HepG2 (cell line): Measurements from ENCODE around the gene THRA. TPM values are rescaled to one million over a fixed set of nuclear protein-coding genes. Genes with fewer than 3 reads are reported as not detected.
A peak's percentile ranks its signal among the peaks of the same experiment; 100 is the strongest.

Source experiments
- BRD4 ChIP-seq: sonication (generic); formaldehyde crosslinking; IDR thresholded peaks from 2 replicates; pipeline ENCODE4 v1.4.0; 2020; ENCODE audit warnings: missing genetic modification reagents
- DNMT1 ChIP-seq: sonication (generic); formaldehyde crosslinking; IDR thresholded peaks from 2 replicates; pipeline ENCODE4 v1.5.1; 2020; ENCODE audit warnings: mild to moderate bottlenecking, missing genetic modification reagents
- GPN1 ChIP-seq: sonication (generic); formaldehyde crosslinking; IDR thresholded peaks from 2 replicates; pipeline ENCODE4 v1.5.1; 2020; ENCODE audit warnings: missing genetic modification reagents, borderline replicate concordance
- MED8 ChIP-seq: sonication (generic); formaldehyde crosslinking; IDR thresholded peaks from 2 replicates; pipeline ENCODE4 v1.8.1; 2023; ENCODE audit warnings: mild to moderate bottlenecking, missing genetic modification reagents; ENCODE audit not compliant: insufficient replicate concordance
- POLR2A ChIP-seq, 2 experiments: IDR thresholded peaks; 2 replicates each; pipeline ENCODE4 v1.6.1; 2011; ENCODE audit warnings: low read depth in 2 of 2, low read length in 2 of 2, mild to moderate bottlenecking in 1 of 2, moderate library complexity in 1 of 2; ENCODE audit not compliant: insufficient read depth in 1 of 2
- SIX1 ChIP-seq: sonication (generic); formaldehyde crosslinking; IDR thresholded peaks from 2 replicates; pipeline ENCODE4 v1.4.0; 2020; ENCODE audit warnings: missing genetic modification reagents, borderline replicate concordance
- SOX13 ChIP-seq, 3 experiments: fragments of 450-650 bp in 1 of 3; sonication (generic) in 1 of 3; formaldehyde crosslinking in 1 of 3; IDR thresholded peaks in 2 of 3; conservative IDR thresholded peaks in 1 of 3; 2 replicates each; pipeline versions ENCODE4 v1.5.0 to v1.6.1; 2016 to 2020; ENCODE audit warnings: antibody characterized with exemption in 1 of 3, mild to moderate bottlenecking in 1 of 3, missing compliant biosample characterization in 1 of 3, missing genetic modification reagents in 1 of 3, moderate library complexity in 1 of 3
- ZNF20 ChIP-seq: sonication (generic); formaldehyde crosslinking; IDR thresholded peaks from 2 replicates; pipeline ENCODE4 v1.4.0; 2020; ENCODE audit warnings: mild to moderate bottlenecking, moderate library complexity, missing genetic modification reagents
- ZNF367 ChIP-seq: sonication (generic); formaldehyde crosslinking; IDR thresholded peaks from 2 replicates; pipeline ENCODE4 v1.4.0; 2020; ENCODE audit warnings: missing genetic modification reagents, borderline replicate concordance
- ZNF383 ChIP-seq: sonication (generic); formaldehyde crosslinking; IDR thresholded peaks from 2 replicates; pipeline ENCODE4 v1.4.0; 2020; ENCODE audit warnings: missing genetic modification reagents, mild to moderate bottlenecking, borderline replicate concordance
- polyA plus RNA-seq, 8 experiments: library from polyadenylated mRNA; depleted of rRNA in 3 of 8; stranded (reverse) in 7 of 8; unstranded in 1 of 8; fragments of >200 nt; fragmentation: Illumina TruSeq in 4 of 8; extraction: Trizol in 4 of 8; gene quantifications; 2 replicates each; pipeline versions ENCODE4 v1.2.1 to v1.2.3, GENCODE V29; 2011 to 2016; ENCODE audit warnings: low read depth in 4 of 8, missing spikeins in 1 of 8, mixed read lengths in 1 of 8; ENCODE audit not compliant: insufficient read depth in 1 of 8
- total RNA-seq, 5 experiments: library from RNA; depleted of rRNA; stranded (reverse); fragments of >200 nt; fragmentation: Illumina TruSeq; extraction: Trizol; gene quantifications; 2 replicates each; pipeline ENCODE4 v1.2.3, GENCODE V29; 2016; ENCODE audit warnings: low read depth in 1 of 5
- TF ChIP-seq, protein P1 (sequence below): sonication (generic); formaldehyde crosslinking; IDR thresholded peaks from 2 replicates; pipeline ENCODE4 v1.9.0; 2022; ENCODE audit warnings: low read depth, missing genetic modification reagents
- TF ChIP-seq, protein P2 (sequence below): sonication (generic); formaldehyde crosslinking; conservative IDR thresholded peaks from 2 replicates; pipeline ENCODE4 v1.4.0; 2020; ENCODE audit warnings: missing genetic modification reagents
- TF ChIP-seq, protein P3 (sequence below), 2 experiments: IDR thresholded peaks; 2 replicates each; pipeline ENCODE4 v1.6.1; 2011 to 2012; ENCODE audit warnings: low read length in 2 of 2, borderline replicate concordance in 1 of 2, low read depth in 1 of 2, mild to moderate bottlenecking in 1 of 2, moderate library complexity in 1 of 2
- TF ChIP-seq, protein P4 (sequence below): IDR thresholded peaks from 2 replicates; pipeline ENCODE4 v1.6.1; 2018; ENCODE audit warnings: missing genetic modification reagents
- TF ChIP-seq, protein P5 (sequence below), 2 experiments: sonication (generic) in 1 of 2; formaldehyde crosslinking in 1 of 2; IDR thresholded peaks; 2 replicates each; pipeline versions ENCODE4 v1.5.1 to v1.6.1; 2011 to 2020; ENCODE audit warnings: borderline replicate concordance in 1 of 2, low read depth in 1 of 2, low read length in 1 of 2, mild to moderate bottlenecking in 1 of 2, missing genetic modification reagents in 1 of 2, moderate library complexity in 1 of 2

Gene THRA
- total and polyA plus RNA-seq, 2 of the 13 experiments (the other 11 are each of a cell fraction or from before 2014, with no cell fraction given), result 8.0 to 9.9 TPM

DNA sequence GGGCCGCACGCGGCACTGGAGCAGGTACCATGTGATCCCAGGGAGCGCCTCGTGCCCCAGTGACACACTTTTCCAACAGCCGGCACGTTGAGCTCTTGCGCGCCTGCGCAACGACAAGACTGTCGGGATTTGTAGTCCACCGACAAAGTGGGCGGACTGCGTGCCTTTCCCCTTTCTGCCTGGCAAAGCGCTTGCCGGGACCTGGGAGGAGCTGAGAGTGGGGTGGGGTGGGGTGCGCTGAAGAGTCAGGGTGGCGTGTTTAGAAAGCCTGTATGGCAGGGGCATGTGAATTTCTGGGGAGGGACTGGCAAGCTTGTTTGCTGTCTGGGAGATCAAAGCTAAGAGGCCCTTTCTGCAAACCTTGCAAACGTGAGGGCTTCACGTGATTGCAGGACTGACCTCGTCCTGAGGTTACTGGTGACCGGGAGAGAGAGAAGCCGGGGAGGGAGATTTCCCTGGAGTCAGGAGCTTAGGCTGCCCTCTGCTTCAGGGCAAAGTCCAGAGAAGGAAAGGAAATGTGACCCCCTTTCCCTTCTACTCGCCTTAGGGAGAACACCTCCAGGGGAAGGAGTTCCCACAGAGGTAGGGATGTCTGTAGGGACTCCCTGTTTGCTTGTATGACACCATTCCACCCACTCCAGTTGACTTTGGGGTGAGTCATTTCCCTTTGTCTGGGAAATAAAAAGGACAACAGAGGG, 38.1 kb downstream of the THRA start (continued):
- TF ChIP-seq ZNF20 (CRISPR knock-in tag) (no peak), ZNF367 (CRISPR knock-in tag) (peak; percentile 87; the same call in 1 of the 2 replicates), POLR2A (IDR thresholded peaks at IDR 0.05; ENCODE audit: insufficient read depth in 1 of 2, low read depth in 2 of 2, low read length in 2 of 2) (peak; percentile 24 to 63; a peak in 3 of 4 replicates), BRD4 (CRISPR knock-in tag) (no peak; the same call in none of the 2 replicates), SOX13 (IDR thresholded peaks at IDR 0.05) (peak; percentile 92), SOX13 (CRISPR knock-in tag; conservative IDR thresholded peaks at IDR 0.05 in 1 of 2, IDR thresholded peaks at IDR 0.05 in 1 of 2) (peak; percentile 28 to 86; a peak in 2 of 4 replicates), DNMT1 (CRISPR knock-in tag) (no peak), SIX1 (peak; percentile 11; the same call in 1 of the 2 replicates), ZNF383 (CRISPR knock-in tag) (peak; percentile 98; the same call in 1 of the 2 replicates), MED8 (CRISPR knock-in tag) (peak; percentile 60), GPN1 (CRISPR knock-in tag) (no peak)
- TF ChIP-seq, protein P1, sequence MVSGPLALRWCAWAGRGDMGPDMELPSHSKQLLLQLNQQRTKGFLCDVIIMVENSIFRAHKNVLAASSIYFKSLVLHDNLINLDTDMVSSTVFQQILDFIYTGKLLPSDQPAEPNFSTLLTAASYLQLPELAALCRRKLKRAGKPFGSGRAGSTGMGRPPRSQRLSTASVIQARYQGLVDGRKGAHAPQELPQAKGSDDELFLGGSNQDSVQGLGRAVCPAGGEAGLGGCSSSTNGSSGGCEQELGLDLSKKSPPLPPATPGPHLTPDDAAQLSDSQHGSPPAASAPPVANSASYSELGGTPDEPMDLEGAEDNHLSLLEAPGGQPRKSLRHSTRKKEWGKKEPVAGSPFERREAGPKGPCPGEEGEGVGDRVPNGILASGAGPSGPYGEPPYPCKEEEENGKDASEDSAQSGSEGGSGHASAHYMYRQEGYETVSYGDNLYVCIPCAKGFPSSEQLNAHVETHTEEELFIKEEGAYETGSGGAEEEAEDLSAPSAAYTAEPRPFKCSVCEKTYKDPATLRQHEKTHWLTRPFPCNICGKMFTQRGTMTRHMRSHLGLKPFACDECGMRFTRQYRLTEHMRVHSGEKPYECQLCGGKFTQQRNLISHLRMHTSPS, result peak; percentile 67
- TF ChIP-seq, protein P2, sequence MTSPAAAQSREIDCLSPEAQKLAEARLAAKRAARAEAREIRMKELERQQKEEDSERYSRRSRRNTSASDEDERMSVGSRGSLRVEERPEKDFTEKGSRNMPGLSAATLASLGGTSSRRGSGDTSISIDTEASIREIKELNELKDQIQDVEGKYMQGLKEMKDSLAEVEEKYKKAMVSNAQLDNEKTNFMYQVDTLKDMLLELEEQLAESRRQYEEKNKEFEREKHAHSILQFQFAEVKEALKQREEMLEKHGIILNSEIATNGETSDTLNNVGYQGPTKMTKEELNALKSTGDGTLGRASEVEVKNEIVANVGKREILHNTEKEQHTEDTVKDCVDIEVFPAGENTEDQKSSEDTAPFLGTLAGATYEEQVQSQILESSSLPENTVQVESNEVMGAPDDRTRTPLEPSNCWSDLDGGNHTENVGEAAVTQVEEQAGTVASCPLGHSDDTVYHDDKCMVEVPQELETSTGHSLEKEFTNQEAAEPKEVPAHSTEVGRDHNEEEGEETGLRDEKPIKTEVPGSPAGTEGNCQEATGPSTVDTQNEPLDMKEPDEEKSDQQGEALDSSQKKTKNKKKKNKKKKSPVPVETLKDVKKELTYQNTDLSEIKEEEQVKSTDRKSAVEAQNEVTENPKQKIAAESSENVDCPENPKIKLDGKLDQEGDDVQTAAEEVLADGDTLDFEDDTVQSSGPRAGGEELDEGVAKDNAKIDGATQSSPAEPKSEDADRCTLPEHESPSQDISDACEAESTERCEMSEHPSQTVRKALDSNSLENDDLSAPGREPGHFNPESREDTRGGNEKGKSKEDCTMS, result no peak
- TF ChIP-seq, protein P3, sequence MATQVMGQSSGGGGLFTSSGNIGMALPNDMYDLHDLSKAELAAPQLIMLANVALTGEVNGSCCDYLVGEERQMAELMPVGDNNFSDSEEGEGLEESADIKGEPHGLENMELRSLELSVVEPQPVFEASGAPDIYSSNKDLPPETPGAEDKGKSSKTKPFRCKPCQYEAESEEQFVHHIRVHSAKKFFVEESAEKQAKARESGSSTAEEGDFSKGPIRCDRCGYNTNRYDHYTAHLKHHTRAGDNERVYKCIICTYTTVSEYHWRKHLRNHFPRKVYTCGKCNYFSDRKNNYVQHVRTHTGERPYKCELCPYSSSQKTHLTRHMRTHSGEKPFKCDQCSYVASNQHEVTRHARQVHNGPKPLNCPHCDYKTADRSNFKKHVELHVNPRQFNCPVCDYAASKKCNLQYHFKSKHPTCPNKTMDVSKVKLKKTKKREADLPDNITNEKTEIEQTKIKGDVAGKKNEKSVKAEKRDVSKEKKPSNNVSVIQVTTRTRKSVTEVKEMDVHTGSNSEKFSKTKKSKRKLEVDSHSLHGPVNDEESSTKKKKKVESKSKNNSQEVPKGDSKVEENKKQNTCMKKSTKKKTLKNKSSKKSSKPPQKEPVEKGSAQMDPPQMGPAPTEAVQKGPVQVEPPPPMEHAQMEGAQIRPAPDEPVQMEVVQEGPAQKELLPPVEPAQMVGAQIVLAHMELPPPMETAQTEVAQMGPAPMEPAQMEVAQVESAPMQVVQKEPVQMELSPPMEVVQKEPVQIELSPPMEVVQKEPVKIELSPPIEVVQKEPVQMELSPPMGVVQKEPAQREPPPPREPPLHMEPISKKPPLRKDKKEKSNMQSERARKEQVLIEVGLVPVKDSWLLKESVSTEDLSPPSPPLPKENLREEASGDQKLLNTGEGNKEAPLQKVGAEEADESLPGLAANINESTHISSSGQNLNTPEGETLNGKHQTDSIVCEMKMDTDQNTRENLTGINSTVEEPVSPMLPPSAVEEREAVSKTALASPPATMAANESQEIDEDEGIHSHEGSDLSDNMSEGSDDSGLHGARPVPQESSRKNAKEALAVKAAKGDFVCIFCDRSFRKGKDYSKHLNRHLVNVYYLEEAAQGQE (IDR thresholded peaks at IDR 0.05; ENCODE audit: borderline replicate concordance in 1 of 2, low read depth in 1 of 2, low read length in 2 of 2), result peak in 1 of 2 experiments; percentile 13; a peak in 2 of 4 replicates
- TF ChIP-seq, protein P4, sequence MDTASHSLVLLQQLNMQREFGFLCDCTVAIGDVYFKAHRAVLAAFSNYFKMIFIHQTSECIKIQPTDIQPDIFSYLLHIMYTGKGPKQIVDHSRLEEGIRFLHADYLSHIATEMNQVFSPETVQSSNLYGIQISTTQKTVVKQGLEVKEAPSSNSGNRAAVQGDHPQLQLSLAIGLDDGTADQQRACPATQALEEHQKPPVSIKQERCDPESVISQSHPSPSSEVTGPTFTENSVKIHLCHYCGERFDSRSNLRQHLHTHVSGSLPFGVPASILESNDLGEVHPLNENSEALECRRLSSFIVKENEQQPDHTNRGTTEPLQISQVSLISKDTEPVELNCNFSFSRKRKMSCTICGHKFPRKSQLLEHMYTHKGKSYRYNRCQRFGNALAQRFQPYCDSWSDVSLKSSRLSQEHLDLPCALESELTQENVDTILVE (CRISPR knock-in tag), result peak; percentile 81
- TF ChIP-seq, protein P5, sequence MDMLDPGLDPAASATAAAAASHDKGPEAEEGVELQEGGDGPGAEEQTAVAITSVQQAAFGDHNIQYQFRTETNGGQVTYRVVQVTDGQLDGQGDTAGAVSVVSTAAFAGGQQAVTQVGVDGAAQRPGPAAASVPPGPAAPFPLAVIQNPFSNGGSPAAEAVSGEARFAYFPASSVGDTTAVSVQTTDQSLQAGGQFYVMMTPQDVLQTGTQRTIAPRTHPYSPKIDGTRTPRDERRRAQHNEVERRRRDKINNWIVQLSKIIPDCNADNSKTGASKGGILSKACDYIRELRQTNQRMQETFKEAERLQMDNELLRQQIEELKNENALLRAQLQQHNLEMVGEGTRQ (IDR thresholded peaks at IDR 0.05; ENCODE audit: low read depth, low read length), result peak; percentile 91
- TF ChIP-seq, protein P5 (CRISPR knock-in tag; IDR thresholded peaks at IDR 0.05; ENCODE audit: borderline replicate concordance), result peak; percentile 95
